Subcutaneous abdominal adipose tissue (tissue), 5 donors: ENCODE data around the gene KLK11.

Source experiments
- H3K27ac ChIP-seq: one replicate; pipeline ENCODE4 v1.7.0; 2013; ENCODE audit warnings: low read depth, mild to moderate bottlenecking, inconsistent platforms, low read length, moderate library complexity
- H3K27me3 ChIP-seq, 5 donors: one replicate each; pipeline ENCODE4 v1.7.0; 2013; ENCODE audit warnings: low read length in 5 of 5, inconsistent platforms in 1 of 5; ENCODE audit not compliant: control insufficient read depth in 5 of 5, insufficient read depth in 4 of 5
- H3K36me3 ChIP-seq, 5 donors: one replicate each; pipeline ENCODE4 v1.7.0; 2013; ENCODE audit warnings: low read length in 5 of 5; ENCODE audit not compliant: control insufficient read depth in 5 of 5, insufficient read depth in 5 of 5
- H3K4me1 ChIP-seq, 5 donors: one replicate each; pipeline ENCODE4 v1.7.0; 2013; ENCODE audit warnings: low read length in 5 of 5, mild to moderate bottlenecking in 3 of 5, moderate library complexity in 1 of 5; ENCODE audit not compliant: control insufficient read depth in 5 of 5, insufficient read depth in 5 of 5
- H3K4me3 ChIP-seq, 5 donors: one replicate each; pipeline ENCODE4 v1.7.0; 2013; ENCODE audit warnings: low read length in 5 of 5, low read depth in 1 of 5
- H3K9ac ChIP-seq, 5 donors: one replicate each; pipeline ENCODE4 v1.7.0; 2013; ENCODE audit warnings: low read length in 5 of 5, mild to moderate bottlenecking in 4 of 5, moderate library complexity in 3 of 5
- H3K9me3 ChIP-seq, 5 donors: one replicate each; pipeline ENCODE4 v1.7.0; 2013; ENCODE audit warnings: low read length in 5 of 5; ENCODE audit not compliant: control insufficient read depth in 5 of 5
- donor health status: healthy.
- donor health status: healthy.
- donor health status: healthy.
- donor health status: healthy.
- donor health status: healthy.

Gene KLK11

GRCh38 chr19:51060336-51060735, 33.9 kb upstream of the KLK11 start:
- H3K4me3 ChIP-seq, result no peak overlapping the region
- H3K27ac ChIP-seq, result no peak overlapping the region
- H3K36me3 ChIP-seq, result no peaks in the 10 kb centered on the region
- H3K9me3 ChIP-seq, result no peaks in the 10 kb centered on the region
- H3K9ac ChIP-seq, result no peak overlapping the region
- peaks cover 0 to 27% (median 13%) of the 10 kb centered on the region in 5 donors for H3K27me3 ChIP-seq
- peaks cover 0 to 6% (median 0%) of the 10 kb centered on the region in 5 donors for H3K4me1 ChIP-seq

- Histone ChIP-seq H3K27ac (no peak overlapping the region), H3K9me3 (no peaks in the 10 kb centered on the region), H3K9ac (no peak overlapping the region), H3K36me3 (no peaks in the 10 kb centered on the region), H3K4me1 (peaks cover 0 to 2% (median 0%) of the 10 kb centered on the region in 5 donors), H3K4me3 (no peak overlapping the region), H3K27me3 (peaks cover 0 to 26% (median 10%) of the 10 kb centered on the region in 5 donors)
Measured at GRCh38 chr19:51059715-51060114, 33.3 kb upstream of the KLK11 start.

GRCh38 chr19:51055866-51056265, 29.4 kb upstream of the KLK11 start:
- no peak overlapping the region for H3K4me3 ChIP-seq
- H3K9me3 ChIP-seq, result no peaks in the 10 kb centered on the region
- H3K27ac ChIP-seq, result no peak overlapping the region
- peaks cover 4 to 29% (median 15%) of the 10 kb centered on the region in 5 donors for H3K27me3 ChIP-seq
- H3K4me1 ChIP-seq, result no peaks in the 10 kb centered on the region
- no peak overlapping the region for H3K9ac ChIP-seq
- H3K36me3 ChIP-seq, result no peaks in the 10 kb centered on the region

- H3K27me3 ChIP-seq, result peaks cover 0 to under 1% (median 0%) of the 10 kb centered on the region in 5 donors
- H3K9ac ChIP-seq, result no peak overlapping the region
- H3K9me3 ChIP-seq, result peaks cover 0 to 7% (median 0%) of the 10 kb centered on the region in 5 donors
- H3K4me1 ChIP-seq, result peaks cover 0 to 3% (median 0%) of the 10 kb centered on the region in 5 donors
- H3K4me3 ChIP-seq, result no peak overlapping the region
- no peaks in the 10 kb centered on the region for H3K36me3 ChIP-seq
- H3K27ac ChIP-seq, result no peak overlapping the region
Measured at GRCh38 chr19:51047031-51047335, 20.6 kb upstream of the KLK11 start.

GRCh38 chr19:51044327-51044726, 17.9 kb upstream of the KLK11 start:
- H3K4me1 ChIP-seq, result peaks cover 0 to 3% (median 0%) of the 10 kb centered on the region in 5 donors
- H3K9ac ChIP-seq, result no peak overlapping the region
- H3K27ac ChIP-seq, result no peak overlapping the region
- H3K4me3 ChIP-seq, result no peak overlapping the region
- H3K9me3 ChIP-seq, result peaks cover 0 to 2% (median 0%) of the 10 kb centered on the region in 5 donors
- H3K36me3 ChIP-seq, result no peaks in the 10 kb centered on the region
- H3K27me3 ChIP-seq, result no peaks in the 10 kb centered on the region

- no peaks in the 10 kb centered on the region for H3K36me3 ChIP-seq
- no peak overlapping the region for H3K4me3 ChIP-seq
- H3K27ac ChIP-seq, result no peak overlapping the region
- no peaks in the 10 kb centered on the region for H3K27me3 ChIP-seq
- H3K9me3 ChIP-seq, result no peaks in the 10 kb centered on the region
- no peak overlapping the region for H3K9ac ChIP-seq
- peaks cover 0 to 3% (median 0%) of the 10 kb centered on the region in 5 donors for H3K4me1 ChIP-seq
Measured at GRCh38 chr19:51043497-51043896, 17.1 kb upstream of the KLK11 start.

GRCh38 chr19:51040151-51040550, 13.7 kb upstream of the KLK11 start:
- Histone ChIP-seq H3K36me3 (no peaks in the 10 kb centered on the region), H3K4me1 (no peaks in the 10 kb centered on the region), H3K27ac (no peak overlapping the region), H3K9me3 (no peaks in the 10 kb centered on the region), H3K4me3 (no peak overlapping the region), H3K9ac (no peak overlapping the region), H3K27me3 (peaks cover 0 to 2% (median 1%) of the 10 kb centered on the region in 5 donors)

- Histone ChIP-seq H3K27ac (no peak overlapping the region), H3K9ac (no peak overlapping the region), H3K4me1 (no peaks in the 10 kb centered on the region), H3K4me3 (no peak overlapping the region), H3K9me3 (no peaks in the 10 kb centered on the region), H3K36me3 (no peaks in the 10 kb centered on the region), H3K27me3 (peaks cover 0 to 17% (median 10%) of the 10 kb centered on the region in 5 donors)
Measured at GRCh38 chr19:51036519-51036918, 10.1 kb upstream of the KLK11 start.

GRCh38 chr19:51034704-51035103, 8.3 kb upstream of the KLK11 start, which contains the start of gene KLK12:
Gene KLK12 (minus strand): TSS chr19:51035002. CDS start chr19:51034621, 381 bp downstream.
- no peak within 1 kb of the TSS for H3K27ac ChIP-seq
- H3K9ac ChIP-seq, result no peak within 1 kb of the TSS
- no peaks in the 10 kb centered on the region for H3K9me3 ChIP-seq
- no peaks in the 10 kb centered on the region for H3K36me3 ChIP-seq
- H3K4me3 ChIP-seq, result no peak within 1 kb of the TSS
- no peaks in the 10 kb centered on the region for H3K4me1 ChIP-seq
- peaks cover 10 to 21% (median 20%) of the 10 kb centered on the region in 5 donors for H3K27me3 ChIP-seq

GRCh38 chr19:51031880-51032225, 5.4 kb upstream of the KLK11 start:
- Histone ChIP-seq H3K9me3 (no peaks in the 10 kb centered on the region), H3K4me3 (no peak overlapping the region), H3K9ac (no peak overlapping the region), H3K27ac (no peak overlapping the region), H3K4me1 (no peaks in the 10 kb centered on the region), H3K36me3 (no peaks in the 10 kb centered on the region), H3K27me3 (peaks cover 14 to 36% (median 31%) of the 10 kb centered on the region in 5 donors)
